Gastroesophageal sphincter (tissue), 3 donors: Measurements from ENCODE around the gene MICAL3.

Source experiments
- POLR2A ChIP-seq, 2 donors: fragments of 450-650 bp; IDR thresholded peaks; one replicate each; pipeline ENCODE4 v1.6.1; 2017; ENCODE audit warnings: antibody characterized with exemption in 2 of 2, mild to moderate bottlenecking in 2 of 2, moderate library complexity in 1 of 2
- POLR2AphosphoS5 ChIP-seq: sonication (generic); formaldehyde crosslinking; IDR thresholded peaks from one replicate; pipeline ENCODE4 v1.6.1; 2017; ENCODE audit warnings: antibody characterized with exemption
- TF ChIP-seq, protein P1 (sequence below), 4 experiments: fragments of 200-600 bp in 2 of 4; fragments of 450-650 bp in 2 of 4; sonication (generic) in 1 of 4; IDR thresholded peaks; one replicate each; pipeline ENCODE4 v1.5.1; 2017 to 2019; ENCODE audit warnings: antibody characterized with exemption in 4 of 4, mild to moderate bottlenecking in 2 of 4, moderate library complexity in 2 of 4

DNA sequence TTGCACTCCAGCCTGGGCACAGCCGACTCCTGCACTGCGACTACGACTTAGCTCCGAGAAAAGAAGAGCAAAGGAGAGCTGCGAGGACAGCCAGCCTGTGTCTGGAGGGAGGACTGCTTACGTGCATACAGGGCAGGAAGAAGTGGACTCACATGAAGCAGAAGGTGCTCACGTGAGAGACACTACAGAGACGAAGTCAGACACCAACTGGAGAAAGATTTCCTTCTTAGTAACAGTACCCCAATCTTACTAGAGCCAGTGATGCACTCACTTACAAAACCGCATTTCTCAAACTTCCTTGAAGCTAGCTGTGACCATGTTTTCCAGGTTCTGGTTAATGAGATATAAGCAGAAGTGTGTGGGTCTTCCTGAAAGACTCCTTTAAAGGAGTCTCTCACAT lies 67.7 kb downstream of the MICAL3 start:
- TF ChIP-seq, protein P1, sequence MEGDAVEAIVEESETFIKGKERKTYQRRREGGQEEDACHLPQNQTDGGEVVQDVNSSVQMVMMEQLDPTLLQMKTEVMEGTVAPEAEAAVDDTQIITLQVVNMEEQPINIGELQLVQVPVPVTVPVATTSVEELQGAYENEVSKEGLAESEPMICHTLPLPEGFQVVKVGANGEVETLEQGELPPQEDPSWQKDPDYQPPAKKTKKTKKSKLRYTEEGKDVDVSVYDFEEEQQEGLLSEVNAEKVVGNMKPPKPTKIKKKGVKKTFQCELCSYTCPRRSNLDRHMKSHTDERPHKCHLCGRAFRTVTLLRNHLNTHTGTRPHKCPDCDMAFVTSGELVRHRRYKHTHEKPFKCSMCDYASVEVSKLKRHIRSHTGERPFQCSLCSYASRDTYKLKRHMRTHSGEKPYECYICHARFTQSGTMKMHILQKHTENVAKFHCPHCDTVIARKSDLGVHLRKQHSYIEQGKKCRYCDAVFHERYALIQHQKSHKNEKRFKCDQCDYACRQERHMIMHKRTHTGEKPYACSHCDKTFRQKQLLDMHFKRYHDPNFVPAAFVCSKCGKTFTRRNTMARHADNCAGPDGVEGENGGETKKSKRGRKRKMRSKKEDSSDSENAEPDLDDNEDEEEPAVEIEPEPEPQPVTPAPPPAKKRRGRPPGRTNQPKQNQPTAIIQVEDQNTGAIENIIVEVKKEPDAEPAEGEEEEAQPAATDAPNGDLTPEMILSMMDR (IDR thresholded peaks at IDR 0.05), result no peak
- no peak for TF ChIP-seq POLR2A (IDR thresholded peaks at IDR 0.05)
- no peak for TF ChIP-seq POLR2AphosphoS5
